IPS-18a (cell line): ENCODE results near the gene CUBN.
"Not testable (repeated sequence)": the region's sequence is repeated elsewhere in the genome, so short reads cannot be mapped to it uniquely, and the experiment has no call there.

Experiments used
- H3K27ac ChIP-seq: one replicate; pipeline ENCODE4 v1.5.1; 2013; ENCODE audit warnings: low read length
- H3K27me3 ChIP-seq: one replicate; pipeline ENCODE4 v1.6.1; 2013; ENCODE audit warnings: mild to moderate bottlenecking, low read length; ENCODE audit not compliant: control insufficient read depth, insufficient read depth
- H3K36me3 ChIP-seq: one replicate; pipeline ENCODE4 v1.6.1; 2013; ENCODE audit warnings: low read depth, low read length; ENCODE audit not compliant: control insufficient read depth
- H3K4me1 ChIP-seq: one replicate; pipeline ENCODE4 v1.6.1; 2013; ENCODE audit warnings: low read depth, low read length; ENCODE audit not compliant: control insufficient read depth
- H3K4me3 ChIP-seq: one replicate; pipeline ENCODE4 v1.5.1; 2013; ENCODE audit warnings: low read length
- H3K9ac ChIP-seq: one replicate; pipeline ENCODE4 v1.6.1; 2013; ENCODE audit warnings: mild to moderate bottlenecking, low read length, moderate library complexity
- H3K9me3 ChIP-seq: one replicate; pipeline ENCODE4 v1.6.1; 2013; ENCODE audit warnings: low read depth, low read length; ENCODE audit not compliant: control insufficient read depth

Gene CUBN

DNA sequence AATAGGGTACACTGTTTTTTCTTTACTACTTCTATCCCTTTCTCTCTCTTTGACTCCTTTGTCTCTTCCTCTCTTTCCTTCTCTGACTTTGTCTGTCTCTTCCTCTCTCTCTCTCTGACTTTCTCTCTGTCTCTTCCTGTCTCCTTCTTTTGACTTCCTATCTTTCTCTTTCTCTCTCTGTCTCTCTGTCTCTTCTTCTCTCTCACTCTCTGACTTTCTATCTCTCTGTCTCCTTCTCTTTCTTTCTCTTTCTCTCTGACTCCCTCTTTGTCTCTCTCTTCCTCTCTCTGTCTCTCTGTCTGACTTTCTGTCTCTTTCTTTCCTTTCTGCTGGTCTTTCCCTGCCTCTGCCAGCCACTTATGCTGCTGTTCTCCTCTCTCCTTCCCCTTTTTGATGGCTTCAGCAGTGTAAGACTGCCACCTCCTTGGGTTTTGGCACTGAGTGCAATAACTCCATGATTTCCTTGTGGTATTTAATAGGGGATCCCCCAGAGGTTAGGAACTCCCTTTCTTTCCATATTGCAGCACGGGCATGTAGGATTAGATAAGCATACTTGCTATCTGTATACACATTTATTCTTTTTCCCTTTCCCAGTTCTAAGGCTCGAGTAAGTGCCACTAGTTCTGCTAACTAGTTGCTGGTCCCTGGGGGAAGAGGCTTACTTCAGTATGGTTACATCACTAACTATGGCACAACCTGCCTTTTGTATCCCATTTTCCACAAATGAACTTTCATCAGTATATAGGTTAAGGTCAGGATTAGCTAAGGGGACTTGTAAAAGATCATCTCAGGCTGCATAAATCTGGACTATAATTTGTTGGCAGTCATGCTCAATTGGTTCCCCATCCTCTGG, 116.3 kb downstream of the CUBN start:
- H3K27ac ChIP-seq, H3K27me3 ChIP-seq, H3K9ac ChIP-seq, H3K4me1 ChIP-seq, H3K9me3 ChIP-seq, H3K36me3 ChIP-seq, H3K4me3 ChIP-seq: not testable (repeated sequence)

DNA sequence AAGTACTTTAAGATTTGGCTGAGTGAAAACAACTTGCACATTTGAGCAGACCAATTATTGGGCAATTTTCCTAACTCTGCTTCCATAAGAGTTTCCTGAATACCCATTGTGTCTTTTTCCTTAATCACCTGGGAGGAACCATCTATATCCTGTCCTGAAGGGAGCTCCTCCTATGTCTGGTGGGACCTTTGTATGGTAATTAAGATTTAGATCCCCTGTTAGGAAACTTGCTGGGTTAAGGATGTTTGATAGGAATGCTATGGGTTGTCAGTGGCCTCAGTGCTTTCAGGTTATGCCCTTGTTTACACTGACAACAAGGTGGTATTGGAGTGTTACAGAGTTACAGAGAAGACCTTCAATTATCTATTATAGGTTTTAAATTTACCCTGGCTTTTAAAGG, 116.9 kb downstream of the CUBN start:
- H3K27me3 ChIP-seq, H3K4me1 ChIP-seq, H3K9me3 ChIP-seq, H3K36me3 ChIP-seq, H3K4me3 ChIP-seq, H3K27ac ChIP-seq, H3K9ac ChIP-seq: not testable (repeated sequence)

DNA sequence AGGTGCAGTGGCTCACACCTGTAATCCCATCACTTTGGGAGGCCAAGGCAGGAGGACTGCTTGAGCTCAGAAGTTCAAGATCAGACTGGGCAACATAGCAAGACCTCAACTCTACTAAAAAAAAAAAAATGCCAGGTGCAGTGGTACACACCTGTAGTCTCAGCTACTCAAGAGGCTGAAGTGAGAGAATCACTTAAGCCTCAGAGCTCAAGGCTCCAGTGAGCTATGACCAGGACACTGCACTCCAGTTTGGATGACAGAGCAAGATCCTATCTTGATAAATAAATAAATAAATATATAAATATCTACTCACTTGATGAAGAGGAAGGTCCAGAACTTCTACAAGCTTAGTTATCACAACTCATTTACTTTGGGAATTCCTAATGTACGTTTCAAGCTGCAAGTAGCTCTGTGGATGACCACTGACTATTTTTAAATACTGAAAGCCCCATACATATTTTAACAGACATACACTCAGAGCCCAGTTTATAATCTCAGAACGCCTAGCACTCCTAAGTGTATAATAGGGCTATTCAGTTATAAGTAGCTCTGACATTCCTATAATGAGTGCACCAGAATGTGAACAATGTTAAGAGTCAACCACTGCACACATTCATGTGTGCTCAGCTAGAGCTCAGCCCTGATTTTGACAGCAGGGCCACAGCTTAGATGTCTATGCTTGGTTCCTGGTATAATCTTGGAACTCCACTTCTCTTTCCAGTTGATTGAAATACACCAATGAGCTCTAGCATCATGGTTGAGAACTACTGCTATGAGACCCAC, 119.1 kb downstream of the CUBN start:
- H3K9me3 ChIP-seq = no peaks in the 10 kb centered on the region
- H3K9ac ChIP-seq = no peak overlapping the region
- H3K27me3 ChIP-seq = no peaks in the 10 kb centered on the region
- H3K36me3 ChIP-seq = no peaks in the 10 kb centered on the region
- no peaks in the 10 kb centered on the region for H3K4me1 ChIP-seq
- H3K27ac ChIP-seq = no peak overlapping the region
- H3K4me3 ChIP-seq = no peak overlapping the region

DNA sequence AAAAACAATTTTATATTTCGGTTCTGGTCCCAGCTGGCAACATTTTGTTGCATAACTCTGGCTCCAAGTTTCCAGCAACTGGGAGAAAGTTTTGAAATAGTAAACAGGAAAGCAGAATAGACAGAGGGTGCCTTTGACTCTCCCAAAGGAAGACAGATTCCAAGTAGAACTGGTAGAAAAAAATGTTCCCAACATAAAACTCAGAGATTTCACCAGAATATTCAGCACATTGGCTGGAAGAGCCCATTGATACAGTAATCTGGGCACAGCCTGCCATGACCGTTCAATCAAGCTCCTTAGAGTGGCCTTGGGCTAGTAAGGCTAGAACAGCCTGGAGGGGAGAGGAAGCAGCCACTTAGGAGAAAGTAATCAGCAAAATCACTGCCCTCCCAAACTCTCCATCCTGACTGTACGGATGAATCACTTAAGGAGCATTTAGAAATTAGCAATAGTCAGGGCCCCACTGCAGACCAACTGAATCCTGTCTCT, 120.4 kb downstream of the CUBN start:
- H3K9me3 ChIP-seq = no peaks in the 10 kb centered on the region
- H3K27ac ChIP-seq = no peak overlapping the region

DNA sequence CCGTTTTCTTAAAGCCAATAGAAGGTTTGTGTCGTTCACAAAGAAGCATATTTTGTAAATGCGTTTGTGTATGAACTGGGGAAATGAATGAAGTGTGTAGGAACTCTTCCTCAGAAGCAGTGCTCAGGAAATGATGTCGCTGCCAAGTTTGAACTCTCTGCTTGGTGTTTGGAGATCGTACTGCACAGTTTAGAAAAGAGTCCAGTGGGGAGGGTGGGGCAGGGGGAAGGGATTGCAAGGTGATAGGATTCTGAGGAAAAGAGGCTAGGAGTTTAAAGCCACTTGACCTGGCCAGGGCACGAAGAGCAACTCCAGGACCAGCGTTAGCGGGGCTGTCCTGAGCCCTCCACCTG, 122.2 kb downstream of the CUBN start:
- H3K36me3 ChIP-seq = no peaks in the 10 kb centered on the region
- H3K9me3 ChIP-seq = no peaks in the 10 kb centered on the region
- H3K27ac ChIP-seq = no peak overlapping the region
- H3K9ac ChIP-seq = no peak overlapping the region
- H3K4me1 ChIP-seq = no peaks in the 10 kb centered on the region
- no peaks in the 10 kb centered on the region for H3K27me3 ChIP-seq
- H3K4me3 ChIP-seq = no peak overlapping the region

More for the DNA sequence above, 120.4 kb downstream of the CUBN start:
- Histone ChIP-seq H3K4me3 (no peak overlapping the region), H3K9ac (no peak overlapping the region), H3K4me1 (no peaks in the 10 kb centered on the region), H3K36me3 (no peaks in the 10 kb centered on the region), H3K27me3 (no peaks in the 10 kb centered on the region)

DNA sequence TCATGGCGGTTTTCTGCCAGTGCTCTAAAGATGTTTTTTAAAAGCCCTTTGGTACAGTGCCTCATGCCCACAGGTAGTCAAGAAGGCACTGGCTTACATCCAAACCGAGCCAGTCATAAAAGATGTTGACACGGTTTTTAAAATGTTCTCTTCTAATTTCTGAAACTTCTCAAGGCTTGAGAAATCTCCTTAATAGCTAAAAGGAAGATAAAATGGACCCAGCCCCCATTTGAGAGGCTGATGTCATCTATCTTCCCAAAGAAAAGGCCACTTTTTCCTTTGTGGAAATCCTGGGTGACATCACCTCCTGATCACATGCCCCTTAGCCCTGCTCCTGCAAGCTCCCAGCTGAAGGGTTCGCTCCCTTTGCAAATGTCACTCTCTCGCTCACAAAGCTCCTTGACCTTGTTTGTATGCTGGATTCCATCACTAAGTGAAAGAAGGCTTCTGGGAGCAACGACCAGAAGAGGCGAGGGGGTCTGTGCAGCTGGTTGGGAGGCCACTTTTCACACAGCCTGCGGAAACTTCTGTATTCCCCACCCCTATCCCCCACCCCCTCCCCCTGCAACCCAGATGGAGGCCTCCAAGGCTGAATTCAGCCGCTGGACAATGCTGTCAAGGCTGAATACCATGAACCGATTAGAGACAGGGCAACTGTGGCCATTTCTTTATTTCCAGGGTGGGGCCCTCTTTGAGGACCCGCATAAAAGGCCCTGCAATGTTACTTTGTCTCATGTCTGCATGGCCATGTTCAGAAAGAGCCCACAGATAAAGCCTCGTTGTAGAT, 122.8 kb downstream of the CUBN start:
- no peaks in the 10 kb centered on the region for H3K36me3 ChIP-seq
- H3K9ac ChIP-seq = no peak overlapping the region
- no peak overlapping the region for H3K27ac ChIP-seq
- no peaks in the 10 kb centered on the region for H3K4me1 ChIP-seq
- H3K27me3 ChIP-seq = no peaks in the 10 kb centered on the region
- H3K4me3 ChIP-seq = no peak overlapping the region
- H3K9me3 ChIP-seq = no peaks in the 10 kb centered on the region

DNA sequence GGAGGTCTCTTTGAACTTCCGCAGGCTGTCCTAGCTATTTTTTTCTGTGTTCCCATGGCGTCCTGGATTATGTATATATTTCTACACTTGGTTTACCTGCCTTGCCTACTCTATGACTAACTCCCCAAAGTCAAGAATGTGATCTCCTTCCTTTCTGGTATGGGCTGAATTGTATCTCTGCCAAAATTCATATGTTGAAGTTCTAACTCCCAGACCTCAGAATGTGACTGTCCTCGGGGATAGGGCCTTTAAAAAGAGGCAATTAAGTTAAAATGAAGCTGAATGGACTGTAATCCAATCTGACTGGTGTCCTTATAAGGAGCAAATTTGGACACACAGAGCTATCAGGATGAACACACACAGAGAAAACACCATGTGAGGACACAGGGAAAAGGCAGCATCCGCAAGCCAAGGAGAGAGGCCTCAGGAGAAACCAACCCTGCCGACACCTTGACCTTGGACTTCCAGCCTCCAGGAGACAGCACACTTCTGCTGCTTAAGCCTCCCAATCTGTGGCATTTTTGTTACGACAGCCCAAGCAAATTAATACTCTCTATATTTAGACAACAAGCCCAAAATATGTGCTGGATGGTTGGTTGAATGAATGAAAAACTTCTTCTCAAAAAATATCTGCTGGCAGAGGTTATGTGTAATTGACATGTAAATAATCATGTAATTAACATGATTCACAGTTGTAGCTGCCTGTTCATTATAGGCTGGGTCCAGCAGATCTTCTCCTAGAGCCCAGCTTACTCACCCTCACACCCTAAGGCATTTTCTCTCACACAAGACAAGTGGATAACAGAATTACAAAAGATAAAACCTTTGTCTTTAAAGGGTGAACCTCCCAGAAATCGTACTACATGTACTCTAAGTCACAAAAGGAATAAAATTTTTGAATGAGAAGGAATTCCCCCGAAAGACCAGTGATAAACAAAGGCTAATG, 123.7 kb downstream of the CUBN start:
- Histone ChIP-seq H3K27me3 (no peaks in the 10 kb centered on the region), H3K9ac (no peak overlapping the region), H3K27ac (no peak overlapping the region), H3K9me3 (no peaks in the 10 kb centered on the region), H3K4me1 (no peaks in the 10 kb centered on the region), H3K4me3 (no peak overlapping the region), H3K36me3 (no peaks in the 10 kb centered on the region)

DNA sequence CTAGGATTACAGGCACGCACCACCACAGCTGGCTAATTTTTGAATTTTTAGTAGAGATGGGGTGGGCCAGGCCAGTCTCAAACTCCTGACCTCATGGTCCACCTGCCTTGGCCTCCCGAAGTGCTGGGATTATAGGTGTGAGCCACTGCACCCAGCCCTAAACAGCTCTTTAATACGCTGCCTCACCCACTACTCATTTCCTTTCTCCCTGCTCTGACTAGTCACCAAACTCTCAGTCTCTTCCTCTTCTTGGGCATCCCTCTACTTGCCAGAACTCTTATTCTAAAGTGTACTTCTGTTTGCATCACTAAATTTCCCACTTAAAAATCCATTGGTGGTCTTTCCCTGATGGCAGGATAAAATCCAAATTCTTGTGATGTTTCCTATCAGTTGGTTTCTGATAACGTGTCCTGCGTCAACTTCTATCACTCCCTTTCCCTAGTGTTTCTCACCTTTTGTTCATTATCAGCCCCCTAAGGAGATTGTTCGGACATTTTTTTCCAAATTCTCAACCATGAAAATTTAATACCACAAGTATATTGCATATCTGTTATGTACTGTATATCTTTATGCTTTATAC, 124.7 kb downstream of the CUBN start:
- Histone ChIP-seq H3K27ac (no peak overlapping the region), H3K4me1 (no peaks in the 10 kb centered on the region), H3K27me3 (no peaks in the 10 kb centered on the region), H3K9me3 (no peaks in the 10 kb centered on the region), H3K9ac (no peak overlapping the region), H3K4me3 (no peak overlapping the region), H3K36me3 (no peaks in the 10 kb centered on the region)

DNA sequence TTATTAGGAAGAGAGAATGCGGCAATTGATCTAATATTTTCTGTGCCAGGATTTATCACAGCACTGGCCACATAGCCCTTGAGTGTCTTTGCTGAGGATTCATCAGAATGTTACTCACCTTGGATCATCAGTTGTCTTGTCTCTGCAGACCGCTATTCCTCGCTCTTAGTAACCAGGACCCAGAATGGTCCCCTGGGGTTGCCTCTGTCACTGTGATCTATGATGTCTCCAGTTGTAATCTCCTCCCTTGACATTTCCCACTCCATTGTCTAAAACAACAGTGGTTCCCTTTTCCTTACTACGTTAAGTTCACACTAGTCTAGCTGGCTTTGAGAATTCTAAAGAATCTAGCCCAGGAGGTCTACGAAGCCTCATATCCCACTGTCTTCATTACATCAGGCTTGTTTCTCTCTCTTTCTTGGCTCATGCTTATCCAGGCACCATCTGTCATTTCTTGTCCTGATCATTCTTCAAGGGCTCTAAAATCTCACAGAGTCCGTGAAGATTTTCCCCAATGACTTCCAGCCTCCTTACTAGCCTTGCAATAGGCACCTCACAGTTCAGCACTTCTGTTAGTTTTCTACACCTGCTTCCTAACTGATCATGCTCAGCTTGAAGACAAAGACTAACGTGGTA, 125.8 kb downstream of the CUBN start:
- no peak overlapping the region for H3K27ac ChIP-seq
- H3K9me3 ChIP-seq = no peaks in the 10 kb centered on the region
- H3K4me3 ChIP-seq = no peak overlapping the region
- no peak overlapping the region for H3K9ac ChIP-seq
- H3K27me3 ChIP-seq = no peaks in the 10 kb centered on the region
- no peaks in the 10 kb centered on the region for H3K36me3 ChIP-seq
- H3K4me1 ChIP-seq = no peaks in the 10 kb centered on the region

DNA sequence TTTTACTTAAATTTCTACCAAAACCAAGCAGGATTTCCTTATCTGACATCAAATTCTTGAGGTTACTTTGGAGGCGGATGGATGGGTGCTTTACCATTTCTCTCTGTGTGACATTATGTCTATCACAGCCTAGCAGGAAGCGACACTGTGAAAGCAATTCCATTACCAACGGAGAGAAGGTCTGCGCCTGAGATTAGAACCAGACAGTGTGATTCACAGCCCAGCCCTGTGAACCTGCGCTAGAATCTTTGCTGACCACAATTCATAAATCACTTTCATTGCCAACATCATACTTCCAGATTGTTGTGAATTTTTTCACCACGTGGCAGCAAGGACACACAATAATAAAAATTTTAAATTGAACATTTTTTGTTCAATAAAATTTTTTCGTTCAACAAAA, 126.5 kb downstream of the CUBN start:
- Histone ChIP-seq H3K27ac (no peak overlapping the region), H3K4me3 (no peak overlapping the region), H3K27me3 (no peaks in the 10 kb centered on the region), H3K36me3 (no peaks in the 10 kb centered on the region), H3K9me3 (no peaks in the 10 kb centered on the region), H3K9ac (no peak overlapping the region), H3K4me1 (no peaks in the 10 kb centered on the region)
